Coronary artery (tissue), 2 donors: Measurements from ENCODE around the gene STX12.
"Not testable (repeated sequence)": the region's sequence is repeated elsewhere in the genome, so short reads cannot be mapped to it uniquely, and the experiment has no call there.

ENCODE experiments used
- DNase-seq: peaks from one replicate; pipeline ENCODE4 v3.0.0-alpha.2; 2017; ENCODE audit warnings: low spot score
- H3K27ac ChIP-seq, 2 donors: fragments of 200-600 bp; sonication (generic); one replicate each; pipeline ENCODE4 v1.5.1; 2016 to 2019
- H3K4me3 ChIP-seq: fragments of 200-600 bp; sonication (generic); 2 replicates; pipeline ENCODE4 v1.5.1; 2016; ENCODE audit warnings: mild to moderate bottlenecking, moderate library complexity
- TF ChIP-seq, protein P1 (sequence below): fragments of 200-600 bp; sonication (generic); IDR thresholded peaks from one replicate; pipeline ENCODE4 v1.5.1; 2019; ENCODE audit warnings: antibody characterized with exemption

The STX12 gene

GRCh38 chr1:27869719-27870085 is 96.7 kb downstream of the STX12 start:
- Histone ChIP-seq H3K4me3 (no peak overlapping the region), H3K27ac (peak overlapping the region in 1 of 2 donors; percentile 56)
- no peak for DNase-seq
- TF ChIP-seq, protein P1, sequence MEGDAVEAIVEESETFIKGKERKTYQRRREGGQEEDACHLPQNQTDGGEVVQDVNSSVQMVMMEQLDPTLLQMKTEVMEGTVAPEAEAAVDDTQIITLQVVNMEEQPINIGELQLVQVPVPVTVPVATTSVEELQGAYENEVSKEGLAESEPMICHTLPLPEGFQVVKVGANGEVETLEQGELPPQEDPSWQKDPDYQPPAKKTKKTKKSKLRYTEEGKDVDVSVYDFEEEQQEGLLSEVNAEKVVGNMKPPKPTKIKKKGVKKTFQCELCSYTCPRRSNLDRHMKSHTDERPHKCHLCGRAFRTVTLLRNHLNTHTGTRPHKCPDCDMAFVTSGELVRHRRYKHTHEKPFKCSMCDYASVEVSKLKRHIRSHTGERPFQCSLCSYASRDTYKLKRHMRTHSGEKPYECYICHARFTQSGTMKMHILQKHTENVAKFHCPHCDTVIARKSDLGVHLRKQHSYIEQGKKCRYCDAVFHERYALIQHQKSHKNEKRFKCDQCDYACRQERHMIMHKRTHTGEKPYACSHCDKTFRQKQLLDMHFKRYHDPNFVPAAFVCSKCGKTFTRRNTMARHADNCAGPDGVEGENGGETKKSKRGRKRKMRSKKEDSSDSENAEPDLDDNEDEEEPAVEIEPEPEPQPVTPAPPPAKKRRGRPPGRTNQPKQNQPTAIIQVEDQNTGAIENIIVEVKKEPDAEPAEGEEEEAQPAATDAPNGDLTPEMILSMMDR = no peak

DNA sequence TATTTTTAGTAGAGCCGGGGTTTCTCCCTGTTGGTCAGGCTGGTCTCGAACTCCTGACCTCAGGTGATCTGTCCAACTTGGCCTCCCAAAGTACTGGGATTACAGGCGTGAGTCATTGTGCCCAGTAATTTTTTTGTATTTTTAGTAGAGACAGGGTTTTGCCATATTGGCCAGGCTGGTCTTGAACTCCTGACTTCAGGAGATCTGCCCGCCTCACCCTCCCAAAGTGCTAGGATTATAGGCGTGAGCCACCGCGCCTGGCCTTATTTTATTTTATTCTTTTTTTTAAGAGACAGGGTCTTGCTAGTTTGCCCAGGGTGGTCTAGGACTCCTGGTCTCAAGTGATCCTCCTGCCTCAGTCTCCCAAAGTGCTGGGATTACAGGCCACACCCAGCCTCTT is 98.1 kb downstream of the STX12 start:
- not testable (repeated sequence) for H3K4me3 ChIP-seq, DNase-seq, H3K27ac ChIP-seq

GRCh38 chr1:27872059-27872801 is 99.2 kb downstream of the STX12 start, which contains the start of gene THEMIS2:
Gene THEMIS2, plus strand, starts transcription at chr1:27872544. Its CDS starts 28 bp downstream, at chr1:27872572.
- no peak for DNase-seq
- TF ChIP-seq, protein P1 = no peak
- peak within 1 kb of the TSS; percentile 92 for H3K4me3 ChIP-seq
- peak within 1 kb of the TSS; percentile 62 to 85 for H3K27ac ChIP-seq

- Histone ChIP-seq H3K4me3 (peak overlapping the region; percentile 92), H3K27ac (peak overlapping the region; percentile 62 to 85)
- TF ChIP-seq, protein P1 = no peak
- DNase-seq = no peak
Observed at GRCh38 chr1:27872802-27873551, 100.0 kb downstream of the STX12 start.

DNA sequence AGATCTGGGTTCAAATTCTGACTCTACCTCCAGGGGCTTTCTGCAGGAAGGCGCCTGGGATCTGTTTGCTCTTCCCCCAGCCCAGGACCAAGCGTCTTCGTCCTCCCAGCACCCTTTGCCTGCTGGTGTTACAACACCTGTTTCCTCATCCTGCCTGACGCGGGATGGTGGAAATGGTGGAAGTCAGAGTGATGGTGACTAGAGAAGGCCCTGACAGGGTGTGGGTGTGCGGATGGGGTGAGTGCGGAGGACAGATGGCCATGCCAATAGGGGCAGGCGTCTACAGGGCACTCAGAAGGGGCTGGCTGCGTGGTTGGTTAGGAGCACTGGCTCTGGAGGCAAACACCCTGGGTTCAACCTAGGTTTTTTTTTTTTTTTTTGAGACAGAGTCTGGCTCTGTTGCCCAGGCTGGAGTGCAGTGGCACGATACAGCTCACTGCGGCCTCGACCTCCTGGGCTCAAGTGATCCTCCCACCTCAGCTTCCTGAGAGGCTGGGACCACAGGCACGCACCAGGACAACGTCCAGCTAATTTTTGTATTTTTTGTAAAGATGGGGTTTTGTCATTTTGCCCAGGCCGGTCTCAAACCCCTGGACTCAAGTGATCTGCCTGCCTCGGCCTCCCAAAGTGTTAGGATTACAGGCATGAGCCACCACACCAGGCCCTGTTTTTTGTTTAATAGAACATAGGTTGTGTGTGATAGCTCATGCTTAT is 100.8 kb downstream of the STX12 start:
- Histone ChIP-seq H3K27ac (peak overlapping the region; percentile 66 to 85), H3K4me3 (peak overlapping the region; percentile 92)
- TF ChIP-seq, protein P1 = no peak
- DNase-seq = no peak
